HG03432 (cell line): Measurements from ENCODE around the gene DHX58.
"Not testable (repeated sequence)": the region's sequence is repeated elsewhere in the genome, so short reads cannot be mapped to it uniquely, and the experiment has no call there.

Experiments used
- ATAC-seq: cut with Tn5 transposase; IDR thresholded peaks from one replicate; pipeline ENCODE4 v1.9.1; 2021; ENCODE audit warnings: mild to moderate bottlenecking, moderate library complexity; ENCODE audit not compliant: unreplicated experiment

The DHX58 gene

DNA sequence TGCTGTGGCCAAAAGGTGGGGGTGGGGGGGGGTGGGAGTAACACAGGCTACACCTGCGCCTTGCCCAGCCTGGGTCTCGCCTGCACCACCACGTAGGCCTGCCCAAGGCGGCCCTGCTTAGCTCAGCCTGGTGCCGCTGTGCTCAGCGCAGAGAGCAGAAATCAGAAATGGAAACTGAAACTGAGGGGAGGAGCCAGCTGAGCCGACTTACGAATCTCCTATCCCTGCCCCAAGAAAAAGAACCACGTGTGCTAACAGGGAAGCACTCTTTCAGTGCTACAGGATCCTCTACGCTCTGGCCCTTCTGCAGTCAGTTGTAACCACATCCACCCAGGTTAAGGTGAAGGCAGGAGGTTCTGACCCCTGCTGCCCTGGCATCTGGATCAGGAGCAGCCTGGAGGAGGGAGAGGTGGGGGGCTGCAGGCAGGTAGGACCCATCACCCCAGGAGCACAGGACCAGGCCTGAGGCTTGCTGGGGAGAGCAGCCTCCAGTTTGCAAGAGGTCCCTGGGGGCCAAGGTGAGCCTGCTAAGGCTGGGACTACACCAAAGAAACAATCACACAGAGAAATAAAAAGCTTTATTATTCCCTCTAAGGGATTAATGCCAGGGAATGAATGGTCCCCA lies at the start of gene DHX58:
Gene DHX58 (minus strand): TSS at position 163 of the 625 bp plus-strand sequence. CDS start 822 bp downstream, outside the sequence.
- ATAC-seq = peak; percentile 64

DNA sequence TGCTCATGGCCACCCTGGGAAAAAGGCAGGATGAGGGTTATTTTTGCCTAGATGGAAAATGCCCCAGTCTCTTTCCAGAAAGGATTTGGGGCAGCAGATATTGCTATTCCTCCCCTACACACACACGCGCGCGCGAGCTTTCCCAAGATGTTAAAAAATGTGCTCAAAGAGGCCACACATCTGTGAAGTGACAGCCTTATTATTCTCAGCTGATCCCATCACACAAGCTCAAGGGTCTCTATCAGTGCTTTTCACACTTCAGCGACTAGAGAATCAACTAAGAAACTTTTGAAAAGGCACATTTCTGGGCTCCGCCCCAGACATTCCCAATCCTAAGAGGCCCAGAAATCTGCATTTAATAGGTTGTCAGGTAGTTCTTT lies 48.0 kb upstream of the DHX58 start:
- ATAC-seq = no peak

- no peak for ATAC-seq
Measured at GRCh38 chr17:42159796-42160530, 47.4 kb upstream of the DHX58 start.

GRCh38 chr17:42155614-42156045 lies 43.1 kb upstream of the DHX58 start:
- ATAC-seq = no peak

- ATAC-seq = no peak
Measured at GRCh38 chr17:42153919-42154742, 41.6 kb upstream of the DHX58 start.

DNA sequence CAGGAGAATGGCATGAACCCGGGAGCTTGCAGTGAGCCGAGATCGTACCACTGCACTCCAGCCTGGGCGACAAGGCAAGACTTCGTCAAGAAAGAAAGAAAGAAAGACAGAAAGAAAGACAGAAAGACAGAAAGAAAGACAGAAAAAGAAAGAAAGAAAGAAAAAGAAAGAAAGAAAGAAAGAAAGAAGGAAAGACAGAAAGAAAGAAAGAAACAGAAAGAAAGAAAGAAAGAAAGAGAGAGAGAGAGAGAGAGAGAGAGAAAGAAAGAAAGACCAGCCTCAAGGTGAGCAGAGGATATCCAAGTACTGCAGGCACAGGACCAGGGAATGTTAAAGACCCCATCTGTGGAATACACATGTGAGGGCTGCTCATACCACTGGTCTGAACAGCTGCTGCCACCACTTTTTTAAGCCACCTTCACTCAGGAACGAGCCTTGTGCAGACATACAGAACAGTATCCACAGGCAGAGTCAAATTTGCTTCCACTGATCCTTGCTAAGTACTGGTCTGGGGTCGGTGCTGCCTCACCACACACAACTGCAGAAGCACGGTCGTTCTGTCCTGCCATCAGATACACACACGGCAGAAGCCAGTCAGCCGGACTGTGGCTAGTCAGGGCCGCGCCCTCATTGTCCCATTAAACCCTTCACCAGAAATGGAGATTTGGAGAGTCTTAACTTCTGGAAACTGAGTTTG lies 34.5 kb upstream of the DHX58 start:
- ATAC-seq = no peak

- ATAC-seq = not testable (repeated sequence)
Measured at GRCh38 chr17:42143138-42143537, 30.6 kb upstream of the DHX58 start.

DNA sequence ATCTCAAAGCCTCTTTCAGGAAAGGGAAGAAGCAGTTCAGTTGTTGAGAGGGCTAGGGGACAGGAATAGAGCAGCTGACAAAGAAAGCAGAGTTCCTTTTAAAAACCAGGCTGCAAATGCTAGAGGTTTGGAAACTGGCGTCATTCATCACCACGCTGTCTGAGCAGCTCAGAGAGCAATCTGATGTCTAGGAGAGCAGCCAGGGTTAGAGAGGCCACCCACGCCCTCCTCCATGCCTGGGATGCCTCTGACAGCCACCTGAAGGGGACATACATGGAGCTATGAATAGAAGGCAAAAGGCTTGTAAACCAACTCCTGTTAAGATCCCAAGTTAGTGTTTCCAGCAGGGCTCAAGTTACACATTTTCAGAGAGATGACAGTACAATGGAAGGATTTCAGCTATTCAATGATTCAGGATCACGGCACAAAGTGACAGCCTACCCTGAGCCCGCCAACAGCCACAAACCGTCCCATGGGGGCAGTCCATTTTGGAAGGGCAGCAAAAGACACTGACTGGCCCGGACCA lies 29.9 kb upstream of the DHX58 start:
- no peak for ATAC-seq

GRCh38 chr17:42141382-42141781 lies 28.9 kb upstream of the DHX58 start:
- ATAC-seq = no peak

GRCh38 chr17:42140690-42141089 lies 28.2 kb upstream of the DHX58 start:
- not testable (repeated sequence) for ATAC-seq

GRCh38 chr17:42138749-42139492 lies 26.4 kb upstream of the DHX58 start:
- no peak for ATAC-seq

GRCh38 chr17:42136654-42137051 lies 24.1 kb upstream of the DHX58 start:
- no peak for ATAC-seq

GRCh38 chr17:42135664-42136653 lies 23.4 kb upstream of the DHX58 start:
- no peak for ATAC-seq

GRCh38 chr17:42135151-42135550 lies 22.6 kb upstream of the DHX58 start:
- ATAC-seq = no peak

GRCh38 chr17:42133461-42134041 lies 21.0 kb upstream of the DHX58 start:
- ATAC-seq = peak; percentile 59

DNA sequence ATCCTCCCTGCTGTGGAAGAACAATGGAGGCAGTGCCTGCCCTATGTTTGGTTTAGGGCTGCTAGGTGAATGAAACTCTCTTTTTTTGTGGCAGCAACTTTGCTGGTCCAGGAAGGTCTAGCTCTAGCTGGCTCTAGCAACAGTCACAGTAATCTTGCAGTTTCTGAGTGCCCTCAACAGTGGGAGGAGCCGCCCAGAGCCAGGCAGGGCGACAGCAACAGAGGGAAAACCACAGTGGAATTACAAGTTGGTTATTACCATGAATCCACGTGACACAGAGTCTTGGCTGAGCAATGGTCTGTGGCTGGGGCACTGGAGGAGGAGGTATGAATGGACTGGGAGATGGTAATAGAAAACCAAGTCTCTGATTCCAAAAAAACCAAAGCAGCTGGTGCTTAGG lies 20.4 kb upstream of the DHX58 start:
- ATAC-seq = peak; percentile 40

- no peak for ATAC-seq
Measured at GRCh38 chr17:42131981-42132432, 19.5 kb upstream of the DHX58 start.

GRCh38 chr17:42131232-42131631 lies 18.7 kb upstream of the DHX58 start:
- no peak for ATAC-seq
